Panc1 (cell line): ENCODE results near the gene TNFSF9. TPM values are rescaled to one million over a fixed set of nuclear protein-coding genes. Genes with fewer than 3 reads are reported as not detected.

Experiments used
- ATAC-seq: fragments of 200-7000 bp; cut with Tn5 transposase; 2 replicates; pipeline ENCODE4 v1.9.1; 2020; ENCODE audit warnings: mild to moderate bottlenecking, moderate library complexity
- BruUV-seq: library from RNA; stranded (reverse); fragments of 400-500 nt; replicated peaks from 2 replicates; lab custom pipeline; 2021; lab: Mats Ljungman, UMichigan
- CTCF ChIA-PET: fragments of 300-600 bp; sonication (Branson Sonifier 250); formaldehyde crosslinking; loops from one replicate; lab custom pipeline; 2022; ENCODE audit warnings: antibody characterized with exemption; lab: Charles Lee
- POLR2A ChIA-PET: fragments of 300-600 bp; sonication (Branson Sonifier 250); formaldehyde crosslinking; loops from one replicate; lab custom pipeline; 2022; ENCODE audit warnings: antibody characterized with exemption; lab: Charles Lee
- DNase-seq: peaks from one replicate; pipeline ENCODE4 v3.0.0-alpha.2; 2010; ENCODE audit warnings: low read depth, low spot score
- H3K27ac ChIP-seq: 2 replicates; pipeline ENCODE4 v1.5.1; 2011; ENCODE audit warnings: mild to moderate bottlenecking, low read length, inconsistent platforms
- H3K27me3 ChIP-seq: fragments of 200-500 bp; sonication (Bioruptor generic); 2 replicates; pipeline ENCODE4 v1.6.0; 2014; ENCODE audit warnings: low read length, inconsistent platforms; ENCODE audit not compliant: control insufficient read depth, insufficient read depth
- H3K36me3 ChIP-seq: fragments of 200-500 bp; sonication (Bioruptor generic); 2 replicates; pipeline ENCODE4 v1.5.1; 2014; ENCODE audit warnings: inconsistent platforms, mild to moderate bottlenecking, low read length, moderate library complexity; ENCODE audit not compliant: control insufficient read depth, insufficient read depth
- H3K4me1 ChIP-seq: 2 replicates; pipeline ENCODE4 v1.5.1; 2011; ENCODE audit warnings: inconsistent platforms, mild to moderate bottlenecking, low read length, moderate library complexity; ENCODE audit not compliant: control insufficient read depth, insufficient read depth
- H3K4me3 ChIP-seq, 2 experiments: 2 replicates each; pipeline ENCODE4 v1.5.1; 2011 to 2012; ENCODE audit warnings: low read depth in 2 of 2, low read length in 2 of 2, mild to moderate bottlenecking in 2 of 2, inconsistent platforms in 1 of 2, moderate library complexity in 1 of 2
- H3K9me3 ChIP-seq: fragments of 200-500 bp; sonication (Bioruptor generic); 2 replicates; pipeline ENCODE4 v1.5.1; 2014; ENCODE audit warnings: low read depth, mild to moderate bottlenecking, inconsistent platforms, low read length, moderate library complexity; ENCODE audit not compliant: control insufficient read depth, insufficient read depth
- CTCF ChIP-seq: fragments of 450-650 bp; IDR thresholded peaks from 2 replicates; pipeline ENCODE4 v1.5.1; 2017; ENCODE audit warnings: mild to moderate bottlenecking
- POLR2AphosphoS5 ChIP-seq: IDR thresholded peaks from 2 replicates; pipeline ENCODE4 v1.6.1; 2012; ENCODE audit warnings: mild to moderate bottlenecking, low read depth, low read length, moderate library complexity
- REST ChIP-seq, 2 experiments: IDR thresholded peaks; 2 replicates each; pipeline ENCODE4 v1.6.1; 2011 to 2012; ENCODE audit warnings: low read depth in 2 of 2, control low read depth in 1 of 2, low read length in 1 of 2, mild to moderate bottlenecking in 1 of 2, moderate library complexity in 1 of 2; ENCODE audit not compliant: insufficient read depth in 1 of 2
- SIN3A ChIP-seq: IDR thresholded peaks from 2 replicates; pipeline ENCODE4 v1.6.1; 2012; ENCODE audit warnings: low read depth, mild to moderate bottlenecking, low read length, moderate library complexity, borderline replicate concordance; ENCODE audit not compliant: insufficient read depth
- TCF7L2 ChIP-seq: IDR thresholded peaks from 2 replicates; pipeline ENCODE4 v1.6.1; 2011; ENCODE audit warnings: mild to moderate bottlenecking, low read depth, low read length, inconsistent platforms
- in situ Hi-C: cut with HindIII; loops from 2 replicates; pipeline ENCODE4 v1.10.0; 2016; ENCODE audit warnings: low sequenced_read_pairs, low pct_unique_long_range_greater_than_20kb
- intact Hi-C: fragments of 100-400 bp; cut with micrococcal nuclease; formaldehyde crosslinking; loops from one replicate; pipeline ENCODE4 v1.10.0; 2022; ENCODE audit not compliant: unreplicated experiment
- total RNA-seq: library from RNA; stranded (reverse); gene quantifications from one replicate; pipeline ENCODE4 v1.2.1, GENCODE V29; 2021; ENCODE audit not compliant: unreplicated experiment

TNFSF9 gene
- total RNA-seq, 1 experiment from 2014 or later, result 2.9 TPM

DNA sequence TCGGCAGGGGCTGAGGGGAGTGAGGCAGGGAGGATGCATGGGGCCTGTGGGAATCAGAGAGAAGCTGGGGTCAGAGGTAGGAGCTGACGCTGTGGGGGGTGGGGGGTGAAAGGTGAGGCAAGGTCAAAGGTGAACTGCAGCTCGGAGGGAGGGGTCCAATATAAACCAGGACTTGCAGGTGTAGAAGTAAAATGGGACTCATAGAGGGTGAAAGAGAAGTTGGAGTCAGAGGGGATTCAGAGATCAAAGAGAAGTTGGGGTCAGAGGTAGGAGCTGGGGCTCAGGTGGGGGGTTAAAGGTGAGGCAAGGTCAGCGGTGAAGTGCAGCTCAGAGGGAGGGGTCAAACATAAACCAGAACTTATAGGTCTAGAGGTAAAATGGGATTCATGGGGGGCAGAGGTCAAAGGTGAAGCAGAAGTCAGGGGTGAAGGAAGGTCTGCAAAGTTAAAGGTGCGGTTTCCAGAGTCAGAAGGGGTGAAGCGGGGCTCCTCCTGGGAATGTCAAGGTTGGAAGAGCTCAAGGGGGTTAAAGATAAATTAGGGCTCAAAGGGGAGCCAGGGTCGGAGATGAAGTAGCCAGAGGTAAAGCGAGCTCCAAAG lies 36.3 kb upstream of the TNFSF9 start:
- CTCF ChIA-PET, result no interaction called here
- no TSS peak for BruUV-seq

GRCh38 chr19:6495947-6496346 lies 34.9 kb upstream of the TNFSF9 start:
- CTCF ChIA-PET, result no interaction called here
- Histone ChIP-seq H3K27me3 (no peaks in the 10 kb centered on the region), H3K4me3 (no peak overlapping the region), H3K36me3 (no peaks in the 10 kb centered on the region), H3K9me3 (no peaks in the 10 kb centered on the region), H3K27ac (no peak overlapping the region), H3K4me1 (no peaks in the 10 kb centered on the region)
- intact Hi-C loops, result no loop called here
- POLR2A ChIA-PET, result no interaction called here
- in situ Hi-C loops, result no loop called here
- ATAC-seq (no peak), DNase-seq (no peak)
- BruUV-seq, result no TSS peak
- TF ChIP-seq TCF7L2 (no peak), POLR2AphosphoS5 (no peak), SIN3A (no peak), REST (IDR thresholded peaks at IDR 0.05; ENCODE audit: insufficient read depth in 1 of 2, low read depth in 2 of 2, low read length in 1 of 2) (no peak), CTCF (no peak)

More for the DNA sequence above, 36.3 kb upstream of the TNFSF9 start:
- H3K27me3 ChIP-seq, result no peaks in the 10 kb centered on the region
- in situ Hi-C loops (no loop called here), intact Hi-C loops (no loop called here)
- no peak overlapping the region for H3K27ac ChIP-seq
- no peak for TF ChIP-seq SIN3A
- no peak for TF ChIP-seq CTCF
- TF ChIP-seq TCF7L2, result no peak
- H3K4me3 ChIP-seq, result no peak overlapping the region
- POLR2A ChIA-PET, result no interaction called here
- no peaks in the 10 kb centered on the region for H3K4me1 ChIP-seq
- H3K36me3 ChIP-seq, result no peaks in the 10 kb centered on the region
- ATAC-seq (no peak), DNase-seq (no peak)
- H3K9me3 ChIP-seq, result no peaks in the 10 kb centered on the region
